ENCODE data around the gene ATG2A.

The ATG2A gene

GRCh38 chr11:64891880-64892279, 25.1 kb downstream of the ATG2A start:
- no peak overlapping the region for H3K4me3 ChIP-seq (ENCODE audit: low read depth, low read length)
- DNase-seq: no peak
- TF ChIP-seq, protein P1, sequence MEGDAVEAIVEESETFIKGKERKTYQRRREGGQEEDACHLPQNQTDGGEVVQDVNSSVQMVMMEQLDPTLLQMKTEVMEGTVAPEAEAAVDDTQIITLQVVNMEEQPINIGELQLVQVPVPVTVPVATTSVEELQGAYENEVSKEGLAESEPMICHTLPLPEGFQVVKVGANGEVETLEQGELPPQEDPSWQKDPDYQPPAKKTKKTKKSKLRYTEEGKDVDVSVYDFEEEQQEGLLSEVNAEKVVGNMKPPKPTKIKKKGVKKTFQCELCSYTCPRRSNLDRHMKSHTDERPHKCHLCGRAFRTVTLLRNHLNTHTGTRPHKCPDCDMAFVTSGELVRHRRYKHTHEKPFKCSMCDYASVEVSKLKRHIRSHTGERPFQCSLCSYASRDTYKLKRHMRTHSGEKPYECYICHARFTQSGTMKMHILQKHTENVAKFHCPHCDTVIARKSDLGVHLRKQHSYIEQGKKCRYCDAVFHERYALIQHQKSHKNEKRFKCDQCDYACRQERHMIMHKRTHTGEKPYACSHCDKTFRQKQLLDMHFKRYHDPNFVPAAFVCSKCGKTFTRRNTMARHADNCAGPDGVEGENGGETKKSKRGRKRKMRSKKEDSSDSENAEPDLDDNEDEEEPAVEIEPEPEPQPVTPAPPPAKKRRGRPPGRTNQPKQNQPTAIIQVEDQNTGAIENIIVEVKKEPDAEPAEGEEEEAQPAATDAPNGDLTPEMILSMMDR (IDR thresholded peaks at IDR 0.05; ENCODE audit: low read depth, low read length): no peak
- H3K27me3 ChIP-seq (ENCODE audit: insufficient read depth, low read depth, severe bottlenecking): no peaks in the 10 kb centered on the region
- no peak overlapping the region for H3K27ac ChIP-seq
- peaks cover 14% of the 10 kb centered on the region for H3K36me3 ChIP-seq
- no peaks in the 10 kb centered on the region for H3K9me3 ChIP-seq (ENCODE audit: severe bottlenecking)

GRCh38 chr11:64891215-64891848, 25.7 kb downstream of the ATG2A start:
- H3K36me3 ChIP-seq: peaks cover 11% of the 10 kb centered on the region
- DNase-seq: no peak
- no peaks in the 10 kb centered on the region for H3K9me3 ChIP-seq (ENCODE audit: severe bottlenecking)
- H3K27ac ChIP-seq: no peak overlapping the region
- no peaks in the 10 kb centered on the region for H3K27me3 ChIP-seq (ENCODE audit: insufficient read depth, low read depth, severe bottlenecking)
- TF ChIP-seq, protein P1 (IDR thresholded peaks at IDR 0.05; ENCODE audit: low read depth, low read length): no peak
- H3K4me3 ChIP-seq (ENCODE audit: low read depth, low read length): no peak overlapping the region

DNA sequence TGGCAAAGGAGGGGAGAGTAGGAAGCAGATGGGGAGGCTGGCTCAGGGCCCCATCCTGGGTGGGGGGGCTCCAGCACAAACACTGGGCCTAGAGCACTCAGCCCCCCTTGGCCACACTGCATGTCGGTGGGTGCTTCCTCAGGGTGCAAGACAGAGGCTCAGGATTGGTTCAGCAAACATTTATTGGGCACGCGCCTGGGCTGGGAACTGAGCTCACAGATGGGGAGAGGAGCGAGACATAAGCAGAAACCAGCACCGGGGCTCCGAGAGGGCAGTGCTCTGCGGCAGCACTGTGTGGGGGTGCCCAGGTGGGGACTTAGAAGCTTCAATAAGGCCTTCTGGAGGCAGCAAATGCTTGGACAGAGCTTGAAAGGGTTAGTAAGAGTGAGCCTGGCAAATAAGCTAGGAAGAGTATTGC, 26.5 kb downstream of the ATG2A start:
- H3K27ac ChIP-seq: no peak overlapping the region
- DNase-seq: no peak

GRCh38 chr11:64888729-64889511, 28.1 kb downstream of the ATG2A start:
- Histone ChIP-seq H3K27me3 (ENCODE audit: insufficient read depth, low read depth, severe bottlenecking) (no peaks in the 10 kb centered on the region), H3K9me3 (ENCODE audit: severe bottlenecking) (no peaks in the 10 kb centered on the region), H3K27ac (no peak overlapping the region), H3K4me3 (ENCODE audit: low read depth, low read length) (no peak overlapping the region), H3K36me3 (no peaks in the 10 kb centered on the region)
- DNase-seq: no peak
- TF ChIP-seq, protein P1 (IDR thresholded peaks at IDR 0.05; ENCODE audit: low read depth, low read length): no peak

More for the DNA sequence above, 26.5 kb downstream of the ATG2A start:
- Histone ChIP-seq H3K36me3 (peaks cover 6% of the 10 kb centered on the region), H3K27me3 (ENCODE audit: insufficient read depth, low read depth, severe bottlenecking) (no peaks in the 10 kb centered on the region), H3K9me3 (ENCODE audit: severe bottlenecking) (no peaks in the 10 kb centered on the region), H3K4me3 (ENCODE audit: low read depth, low read length) (no peak overlapping the region)
- TF ChIP-seq, protein P1 (IDR thresholded peaks at IDR 0.05; ENCODE audit: low read depth, low read length): no peak

DNA sequence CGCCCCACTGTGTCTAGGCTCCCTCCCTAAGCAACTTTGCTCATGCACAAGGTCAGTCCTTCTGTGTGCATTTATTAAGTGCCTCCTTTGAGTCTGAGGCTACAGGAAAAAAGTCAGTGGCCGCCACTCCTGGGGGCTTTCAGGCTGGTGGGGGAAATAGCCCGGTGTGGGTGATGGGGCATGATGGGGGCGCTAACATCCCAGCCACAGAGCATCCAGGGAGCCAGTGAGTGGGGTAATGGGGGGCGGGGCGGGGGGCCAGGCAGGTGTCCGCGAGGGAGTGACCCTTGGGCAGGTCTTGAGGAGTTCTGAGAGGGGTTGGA, 28.6 kb downstream of the ATG2A start:
- Histone ChIP-seq H3K36me3 (no peaks in the 10 kb centered on the region), H3K9me3 (ENCODE audit: severe bottlenecking) (no peaks in the 10 kb centered on the region), H3K27ac (peak overlapping the region; percentile 37), H3K27me3 (ENCODE audit: insufficient read depth, low read depth, severe bottlenecking) (no peaks in the 10 kb centered on the region), H3K4me3 (ENCODE audit: low read depth, low read length) (no peak overlapping the region; the same call in 1 of the 2 replicates)
- TF ChIP-seq, protein P1 (IDR thresholded peaks at IDR 0.05; ENCODE audit: low read depth, low read length): no peak
- no peak for DNase-seq
